Measurements from ENCODE around the gene OR4D9.
A peak's percentile ranks its signal among the peaks of the same experiment; 100 is the strongest.

The OR4D9 gene

GRCh38 chr11:59544869-59545178 is 33.5 kb downstream of the OR4D9 start:
- no peak for TF ChIP-seq CTCF (IDR thresholded peaks at IDR 0.05)

DNA sequence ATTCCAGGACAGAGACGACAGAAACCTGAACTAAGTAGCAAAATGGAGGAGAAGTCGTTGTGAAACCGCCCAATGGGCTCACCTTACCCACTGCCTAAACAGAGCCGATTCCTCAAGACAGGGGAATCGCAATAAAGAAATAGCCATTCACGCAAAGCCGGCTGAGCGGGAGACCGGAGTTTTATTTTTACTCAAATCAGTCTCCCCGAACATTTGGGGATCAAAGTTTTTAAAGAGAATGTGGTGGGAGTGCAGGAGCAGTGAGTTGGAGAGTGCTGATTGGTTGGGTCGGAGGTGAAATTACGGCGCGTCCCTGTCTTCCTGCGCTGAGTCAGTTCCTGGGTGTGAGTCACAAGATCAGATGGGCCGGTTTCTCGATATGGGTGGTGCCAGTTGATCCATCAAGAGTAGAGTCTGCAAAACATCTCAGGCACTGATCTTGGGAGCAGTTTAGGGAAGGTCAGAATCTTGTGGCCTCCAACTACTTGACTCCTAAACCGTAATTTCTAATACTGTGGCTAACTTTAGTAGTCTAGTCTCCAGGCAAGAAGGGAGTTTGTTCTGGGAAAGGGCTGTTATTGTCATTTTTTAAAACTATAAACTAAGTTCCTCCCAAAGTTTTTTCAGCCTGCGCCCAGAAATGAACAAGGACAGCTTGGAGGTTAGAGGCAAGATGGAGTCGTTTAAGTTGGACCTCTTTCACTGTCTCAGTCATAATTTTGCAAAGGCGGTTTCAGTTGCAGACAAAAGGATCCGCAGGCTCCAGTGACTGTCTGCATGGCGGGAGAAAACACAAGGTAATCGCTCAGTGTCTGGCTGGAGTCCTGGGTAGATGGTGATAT is 34.1 kb downstream of the OR4D9 start:
- no peak for TF ChIP-seq CTCF (IDR thresholded peaks at IDR 0.05)

- no peak for TF ChIP-seq CTCF (IDR thresholded peaks at IDR 0.05)
Measured at GRCh38 chr11:59548309-59548656, 36.9 kb downstream of the OR4D9 start.

- peak; percentile 45; the same call in 1 of the 2 replicates for TF ChIP-seq CTCF (IDR thresholded peaks at IDR 0.05)
Measured at GRCh38 chr11:59550368-59550841, 39.1 kb downstream of the OR4D9 start.

DNA sequence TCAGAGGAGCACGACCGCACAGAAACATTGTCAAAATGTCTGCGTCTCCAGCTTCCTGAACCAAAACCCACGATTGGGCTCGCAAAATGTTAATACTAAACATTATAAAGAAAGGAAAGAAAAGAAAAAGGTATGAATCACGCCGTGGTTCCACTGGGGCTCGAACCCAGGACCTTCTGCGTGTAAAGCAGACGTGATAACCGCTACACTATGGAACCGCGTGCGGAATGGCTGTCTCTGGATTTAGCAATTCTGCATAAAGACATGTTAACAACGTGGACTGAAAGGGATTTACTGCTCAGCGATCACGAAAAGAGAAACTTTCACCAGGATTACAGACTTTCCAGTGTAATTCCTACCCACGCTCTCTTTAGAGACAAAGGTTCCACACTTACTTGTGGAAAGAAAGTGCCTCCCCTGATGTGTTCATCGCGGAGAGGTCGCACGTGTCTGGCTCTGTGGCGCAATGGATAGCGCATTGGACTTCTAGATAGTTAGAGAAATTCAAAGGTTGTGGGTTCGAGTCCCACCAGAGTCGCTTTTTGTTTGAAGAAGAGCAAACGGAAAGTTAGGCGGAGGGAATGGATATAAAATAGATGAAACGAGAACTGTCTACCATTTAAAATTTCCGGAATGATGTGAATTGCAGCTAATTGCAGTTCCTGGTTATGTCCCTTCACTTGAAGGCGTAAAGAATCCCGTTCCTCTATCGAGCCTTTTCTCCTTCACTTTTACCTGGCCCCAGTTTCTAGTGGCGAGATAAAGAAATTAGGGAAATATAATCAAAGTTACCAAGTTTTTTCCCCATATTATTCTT is 39.7 kb downstream of the OR4D9 start:
- no peak for TF ChIP-seq CTCF (IDR thresholded peaks at IDR 0.05)

DNA sequence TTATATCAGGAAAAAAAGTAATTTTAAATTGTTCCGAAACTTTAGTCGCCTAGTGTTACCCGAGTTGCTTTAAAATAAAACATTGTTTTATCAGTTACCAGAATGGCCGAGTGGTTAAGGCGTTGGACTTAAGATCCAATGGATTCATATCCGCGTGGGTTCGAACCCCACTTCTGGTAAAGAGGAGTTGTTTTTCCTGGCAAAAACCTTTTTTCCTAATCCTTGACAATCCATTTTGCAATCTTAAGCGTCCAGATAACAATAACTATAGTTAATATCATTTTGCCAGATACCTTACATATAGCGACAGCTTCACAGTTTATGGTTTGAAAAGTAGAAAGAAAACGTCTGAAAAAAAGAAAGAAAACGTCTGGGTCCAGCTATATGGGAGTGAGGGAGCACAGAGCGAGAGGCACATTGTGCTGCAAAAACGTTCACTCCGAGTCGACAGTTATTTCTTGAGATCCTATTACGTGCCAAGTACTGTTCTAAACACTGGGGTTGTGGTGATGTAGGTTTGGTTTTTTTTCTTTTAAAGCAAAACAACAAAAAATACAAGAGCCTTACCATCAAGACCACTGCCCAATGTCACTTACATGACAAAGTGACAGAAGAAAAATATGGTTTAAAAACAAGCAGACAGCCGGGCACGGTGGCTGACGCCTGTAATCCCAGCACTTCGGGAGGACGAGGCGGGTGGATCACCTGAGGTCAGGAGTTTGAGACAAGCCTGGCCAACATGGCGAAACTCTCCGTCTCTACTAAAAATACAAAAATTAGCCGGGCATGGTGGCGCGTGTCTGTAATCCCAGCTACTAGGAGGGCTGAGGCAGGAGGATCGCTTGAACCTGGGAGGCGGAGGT is 40.6 kb downstream of the OR4D9 start:
- TF ChIP-seq CTCF (IDR thresholded peaks at IDR 0.05) = no peak

DNA sequence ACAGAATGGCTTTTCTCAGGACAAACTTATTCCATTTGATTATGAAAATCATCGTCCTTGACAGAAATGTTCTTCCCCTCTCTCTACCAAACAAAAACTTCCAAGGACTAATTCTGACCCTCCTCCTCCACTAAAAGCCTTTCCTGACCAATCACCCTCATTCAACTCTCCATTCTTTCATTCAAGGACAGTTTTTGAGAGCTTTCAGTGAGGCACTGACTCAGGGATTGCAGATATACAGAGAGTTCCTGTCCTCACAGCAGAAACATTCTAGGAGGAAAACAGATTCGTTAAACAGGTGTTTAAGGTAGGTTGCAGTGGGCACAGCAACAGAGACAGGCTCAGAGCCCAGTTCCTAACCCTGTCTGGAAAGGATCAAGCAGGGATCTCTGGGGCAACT is 41.5 kb downstream of the OR4D9 start:
- TF ChIP-seq CTCF (IDR thresholded peaks at IDR 0.05) = no peak

Measured in LNCAP (cell line).